Astrocyte (in vitro differentiated cells and primary cell): Measurements from ENCODE around the gene HTRA2.

ENCODE experiments used
- CTCF ChIP-seq: IDR thresholded peaks from 2 replicates; pipeline ENCODE4 v1.5.1; 2011; ENCODE audit warnings: low read depth, mild to moderate bottlenecking, inconsistent platforms, low read length, moderate library complexity; ENCODE audit not compliant: insufficient read depth
- EZH2 ChIP-seq: IDR thresholded peaks from 2 replicates; pipeline ENCODE4 v1.6.1; 2012; ENCODE audit warnings: mild to moderate bottlenecking, low read length, inconsistent platforms; ENCODE audit not compliant: insufficient read depth

DNA sequence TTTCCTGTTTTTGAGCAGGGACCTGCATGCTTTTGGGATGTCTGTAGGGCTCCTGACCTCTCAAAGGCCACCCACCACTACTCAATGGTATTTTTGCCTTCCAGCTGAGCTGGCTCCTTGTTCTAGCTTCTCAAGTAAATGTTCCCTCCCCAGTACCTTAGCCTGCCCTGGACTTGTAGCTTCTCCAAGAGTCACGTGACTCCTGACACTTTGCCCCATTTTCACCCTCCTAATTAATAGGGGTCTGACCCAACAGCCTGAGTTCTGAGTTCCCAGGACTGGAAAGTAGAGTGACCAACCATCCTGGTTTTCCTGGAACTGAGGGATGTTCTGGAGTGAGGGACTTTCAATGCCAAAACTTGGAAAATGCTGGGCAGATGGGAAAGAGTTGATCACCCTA is 34.3 kb upstream of the HTRA2 start:
- TF ChIP-seq CTCF: no peak
- TF ChIP-seq EZH2: no peak
